ENCODE measurements around the gene HIGD1A. TPM values are rescaled to one million over a fixed set of nuclear protein-coding genes. Genes with fewer than 3 reads are reported as not detected.

The HIGD1A gene
- total RNA-seq, 2 donors from 2014 or later: 163 to 169 TPM

DNA sequence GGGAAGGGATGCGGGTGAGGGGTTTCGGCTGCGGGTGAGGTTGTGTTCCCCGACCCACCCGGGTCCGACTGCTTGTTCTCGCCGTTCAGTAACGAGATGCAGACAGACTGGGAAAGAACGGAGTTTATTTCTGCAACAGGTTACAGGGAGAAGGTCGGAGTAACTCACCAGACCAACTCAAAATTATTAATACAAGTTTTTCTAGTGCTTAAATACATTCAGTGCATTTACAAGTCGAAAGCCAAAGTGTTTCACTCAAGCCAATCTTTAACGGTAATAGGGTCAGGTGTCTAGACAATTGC, 492 bp upstream of the HIGD1A start:
- H3K27ac ChIP-seq: peak overlapping the region; percentile 84 to 89
- no peaks in the 10 kb centered on the region for H3K36me3 ChIP-seq
- H3K4me1 ChIP-seq (ENCODE audit: control insufficient read depth in 1 of 2, low read depth in 2 of 2): peaks cover 15 to 29% of the 10 kb centered on the region in 2 donors
- H3K4me3 ChIP-seq: peak overlapping the region; percentile 89
- no peaks in the 10 kb centered on the region for H3K27me3 ChIP-seq (replicated peaks; ENCODE audit: insufficient read depth)
- DNase-seq (ENCODE audit: low spot score) (no peak), ATAC-seq (ENCODE audit: insufficient number of reproducible peaks, low FRiP score, low read depth) (no peak)
- TF ChIP-seq, protein P1, sequence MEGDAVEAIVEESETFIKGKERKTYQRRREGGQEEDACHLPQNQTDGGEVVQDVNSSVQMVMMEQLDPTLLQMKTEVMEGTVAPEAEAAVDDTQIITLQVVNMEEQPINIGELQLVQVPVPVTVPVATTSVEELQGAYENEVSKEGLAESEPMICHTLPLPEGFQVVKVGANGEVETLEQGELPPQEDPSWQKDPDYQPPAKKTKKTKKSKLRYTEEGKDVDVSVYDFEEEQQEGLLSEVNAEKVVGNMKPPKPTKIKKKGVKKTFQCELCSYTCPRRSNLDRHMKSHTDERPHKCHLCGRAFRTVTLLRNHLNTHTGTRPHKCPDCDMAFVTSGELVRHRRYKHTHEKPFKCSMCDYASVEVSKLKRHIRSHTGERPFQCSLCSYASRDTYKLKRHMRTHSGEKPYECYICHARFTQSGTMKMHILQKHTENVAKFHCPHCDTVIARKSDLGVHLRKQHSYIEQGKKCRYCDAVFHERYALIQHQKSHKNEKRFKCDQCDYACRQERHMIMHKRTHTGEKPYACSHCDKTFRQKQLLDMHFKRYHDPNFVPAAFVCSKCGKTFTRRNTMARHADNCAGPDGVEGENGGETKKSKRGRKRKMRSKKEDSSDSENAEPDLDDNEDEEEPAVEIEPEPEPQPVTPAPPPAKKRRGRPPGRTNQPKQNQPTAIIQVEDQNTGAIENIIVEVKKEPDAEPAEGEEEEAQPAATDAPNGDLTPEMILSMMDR (IDR thresholded peaks at IDR 0.05): no peak
- H3K9me3 ChIP-seq: no peaks in the 10 kb centered on the region

DNA sequence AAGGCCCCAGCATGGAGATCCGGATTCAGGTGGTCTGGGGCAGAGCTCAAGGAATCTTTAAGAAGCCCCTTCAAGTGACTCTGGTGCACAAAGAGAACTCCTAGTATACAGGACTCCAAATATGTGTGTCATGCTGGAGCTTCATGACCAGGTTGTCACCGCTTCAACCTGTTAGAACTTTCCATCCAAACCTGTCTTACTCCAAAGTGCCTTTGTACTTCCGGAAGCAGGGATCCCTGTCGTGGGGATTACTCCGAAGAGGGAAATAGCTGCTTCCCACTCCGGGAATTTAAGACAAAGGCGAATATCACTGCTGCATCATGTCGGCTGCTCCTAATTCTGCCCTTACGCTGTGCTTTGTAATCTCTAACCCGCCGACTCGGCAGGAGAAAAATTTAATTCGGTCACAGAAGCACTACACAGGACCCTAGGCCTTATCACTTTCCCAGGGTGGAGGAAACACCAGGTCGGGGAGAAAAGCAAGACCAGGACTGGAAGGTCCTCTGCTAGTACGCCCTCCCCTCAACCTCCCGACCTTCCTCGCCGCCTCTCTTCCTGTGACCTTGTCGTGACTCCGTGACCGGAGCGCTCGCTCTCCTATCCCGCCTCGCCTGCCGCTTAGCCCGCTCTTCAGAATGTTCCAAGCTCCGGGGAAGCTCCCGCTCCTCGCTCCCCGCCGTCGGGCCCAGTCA, 730 bp downstream of the HIGD1A start:
- Histone ChIP-seq H3K36me3 (no peaks in the 10 kb centered on the region), H3K27ac (peak overlapping the region; percentile 84 to 89), H3K4me1 (ENCODE audit: control insufficient read depth in 1 of 2, low read depth in 2 of 2) (peaks cover 15 to 29% of the 10 kb centered on the region in 2 donors), H3K9me3 (no peaks in the 10 kb centered on the region), H3K4me3 (peak overlapping the region; percentile 89), H3K27me3 (replicated peaks; ENCODE audit: insufficient read depth) (no peaks in the 10 kb centered on the region)
- TF ChIP-seq, protein P1 (IDR thresholded peaks at IDR 0.05): no peak
- DNase-seq (ENCODE audit: low spot score) (no peak), ATAC-seq (ENCODE audit: insufficient number of reproducible peaks, low FRiP score, low read depth) (no peak)

DNA sequence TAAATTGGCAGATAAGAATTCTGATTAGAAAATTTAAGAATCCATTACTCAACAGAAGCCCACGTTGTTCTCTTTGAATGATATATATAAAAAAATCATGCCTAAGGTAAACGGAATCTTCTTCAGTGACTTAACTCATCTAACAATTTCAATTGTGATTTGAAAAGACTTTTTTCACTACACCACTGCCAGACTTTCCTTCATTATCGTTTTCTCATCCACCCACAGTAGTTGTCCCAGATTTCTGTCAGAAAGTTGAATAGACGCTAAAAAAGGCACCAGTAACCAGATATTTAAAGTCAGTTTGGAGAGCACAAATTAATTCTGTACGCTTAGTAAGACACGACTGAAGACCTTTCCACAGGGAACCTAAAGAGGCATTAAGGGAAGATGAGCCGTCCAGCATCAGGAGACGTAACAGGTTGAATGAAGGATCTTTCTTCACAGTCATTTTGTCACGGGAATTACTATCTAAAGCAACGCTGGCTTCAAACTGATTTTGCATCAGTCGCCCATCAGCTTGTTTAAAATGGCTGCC, 1.3 kb downstream of the HIGD1A start:
- H3K27me3 ChIP-seq (replicated peaks; ENCODE audit: insufficient read depth): no peaks in the 10 kb centered on the region
- no peaks in the 10 kb centered on the region for H3K36me3 ChIP-seq
- peak overlapping the region; percentile 89 for H3K4me3 ChIP-seq
- H3K27ac ChIP-seq: peak overlapping the region; percentile 84 to 89
- no peak for ATAC-seq (ENCODE audit: insufficient number of reproducible peaks, low FRiP score, low read depth)
- DNase-seq (ENCODE audit: low spot score): no peak
- H3K4me1 ChIP-seq (ENCODE audit: control insufficient read depth in 1 of 2, low read depth in 2 of 2): peaks cover 15 to 29% of the 10 kb centered on the region in 2 donors
- TF ChIP-seq, protein P1 (IDR thresholded peaks at IDR 0.05): no peak
- H3K9me3 ChIP-seq: no peaks in the 10 kb centered on the region

DNA sequence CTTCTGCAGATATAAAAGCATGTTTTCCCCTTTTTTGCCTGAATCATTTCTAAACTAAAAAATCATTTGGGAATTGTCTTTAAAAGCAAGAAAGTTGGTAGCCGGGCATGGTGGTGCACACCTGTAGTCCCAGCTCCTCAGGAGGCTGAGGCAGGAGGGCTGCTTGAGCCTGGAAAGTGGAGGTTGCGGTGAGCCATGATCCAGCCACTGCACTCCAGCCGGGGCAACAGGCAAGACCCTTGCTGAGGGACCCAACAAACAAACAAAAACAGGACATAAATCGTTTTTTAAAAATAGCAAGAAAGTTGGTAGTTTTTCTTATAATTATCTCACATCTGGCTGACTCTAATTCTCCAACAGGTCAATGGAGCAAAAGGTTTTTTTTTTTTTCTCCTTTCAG, 2.5 kb downstream of the HIGD1A start:
- DNase-seq (ENCODE audit: low spot score) (no peak), ATAC-seq (ENCODE audit: insufficient number of reproducible peaks, low FRiP score, low read depth) (no peak)

DNA sequence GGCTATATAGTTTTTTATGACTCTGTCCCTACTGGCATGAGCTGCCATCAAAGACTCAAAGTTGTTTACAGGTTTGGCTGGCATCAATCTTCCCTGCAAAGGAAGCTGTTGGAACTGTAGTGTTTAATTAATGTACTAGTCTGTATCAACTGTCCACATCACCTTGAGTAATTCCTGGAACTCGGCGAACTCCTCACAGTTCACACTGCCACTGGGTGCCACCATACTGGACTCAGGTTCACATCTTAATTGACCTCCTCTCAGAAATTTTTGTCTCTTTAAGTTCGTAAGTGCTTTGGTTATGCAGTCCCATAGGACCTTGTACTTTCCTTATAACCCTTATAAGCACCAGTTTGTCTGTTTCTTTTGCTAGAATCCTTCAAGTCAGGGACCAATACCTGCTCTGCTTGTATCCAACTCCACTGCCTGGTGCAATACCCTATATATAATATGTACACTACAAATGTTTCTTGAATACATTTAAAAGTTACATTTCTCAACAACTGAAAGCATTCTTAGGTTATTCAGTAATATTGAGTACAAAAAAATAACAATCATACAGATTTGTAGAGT, 3.2 kb downstream of the HIGD1A start:
- no peaks in the 10 kb centered on the region for H3K9me3 ChIP-seq
- DNase-seq (ENCODE audit: low spot score): no peak
- no peak for ATAC-seq (ENCODE audit: insufficient number of reproducible peaks, low FRiP score, low read depth)
- H3K36me3 ChIP-seq: no peaks in the 10 kb centered on the region
- peaks cover 15 to 29% of the 10 kb centered on the region in 2 donors for H3K4me1 ChIP-seq (ENCODE audit: control insufficient read depth in 1 of 2, low read depth in 2 of 2)
- no peak overlapping the region for H3K27ac ChIP-seq
- H3K27me3 ChIP-seq (replicated peaks; ENCODE audit: insufficient read depth): no peaks in the 10 kb centered on the region
- TF ChIP-seq, protein P1 (IDR thresholded peaks at IDR 0.05): no peak
- no peak overlapping the region for H3K4me3 ChIP-seq

More for the DNA sequence above, 2.5 kb downstream of the HIGD1A start:
- Histone ChIP-seq H3K27ac (no peak overlapping the region), H3K4me1 (ENCODE audit: control insufficient read depth in 1 of 2, low read depth in 2 of 2) (peaks cover 15 to 29% of the 10 kb centered on the region in 2 donors), H3K4me3 (no peak overlapping the region), H3K27me3 (replicated peaks; ENCODE audit: insufficient read depth) (no peaks in the 10 kb centered on the region), H3K9me3 (no peaks in the 10 kb centered on the region), H3K36me3 (no peaks in the 10 kb centered on the region)
- TF ChIP-seq, protein P1 (IDR thresholded peaks at IDR 0.05): no peak
